HG03097 (cell line): ENCODE measurements around the gene LRR1.
"Not testable (repeated sequence)": the region's sequence is repeated elsewhere in the genome, so short reads cannot be mapped to it uniquely, and the experiment has no call there.

Source experiments
- ATAC-seq: cut with Tn5 transposase; IDR thresholded peaks from one replicate; pipeline ENCODE4 v1.9.1; 2021; ENCODE audit not compliant: unreplicated experiment, low FRiP score

The LRR1 gene

GRCh38 chr14:49585803-49586672, 12.7 kb upstream of the LRR1 start, which contains the start of gene RPS29:
Gene RPS29 (minus strand): TSS chr14:49586380. CDS start chr14:49586346, 34 bp downstream.
- peak; percentile 89 for ATAC-seq

GRCh38 chr14:49586673-49587460, 11.9 kb upstream of the LRR1 start:
- ATAC-seq, result peak; percentile 40

GRCh38 chr14:49589387-49589786, 9.4 kb upstream of the LRR1 start:
- no peak for ATAC-seq

- ATAC-seq, result no peak
These were observed 5.7 kb upstream of the LRR1 start for GRCh38 chr14:49593016-49593415.

- ATAC-seq, result no peak
These were observed 4.2 kb upstream of the LRR1 start for GRCh38 chr14:49594347-49595091.

- ATAC-seq, result no peak
These were observed 603 bp upstream of the LRR1 start for GRCh38 chr14:49598189-49598484.

GRCh38 chr14:49607583-49607982, 8.8 kb downstream of the LRR1 start:
- no peak for ATAC-seq

GRCh38 chr14:49612251-49612650, 13.5 kb downstream of the LRR1 start:
- no peak for ATAC-seq

- no peak for ATAC-seq
These were observed 13.9 kb downstream of the LRR1 start for GRCh38 chr14:49612671-49613070.

GRCh38 chr14:49614196-49614595, 15.5 kb downstream of the LRR1 start:
- no peak for ATAC-seq

- ATAC-seq, result no peak
These were observed 17.0 kb downstream of the LRR1 start for GRCh38 chr14:49615776-49616175.

- ATAC-seq, result no peak
These were observed 19.2 kb downstream of the LRR1 start for GRCh38 chr14:49617852-49618519.

GRCh38 chr14:49619273-49619672, 20.5 kb downstream of the LRR1 start:
- not testable (repeated sequence) for ATAC-seq

GRCh38 chr14:49619730-49620129, 21.0 kb downstream of the LRR1 start:
- ATAC-seq, result no peak

- peak; percentile 94 for ATAC-seq
These were observed 21.7 kb downstream of the LRR1 start, which contains the start of the genes MGAT2 and RPL36AL for GRCh38 chr14:49620182-49621113. Gene MGAT2 (plus strand): TSS chr14:49620799. CDS start chr14:49621269, 470 bp downstream. Gene RPL36AL (minus strand): TSS chr14:49620626. CDS start chr14:49619104, 1,522 bp downstream.

- ATAC-seq, result peak; percentile 22
These were observed 22.6 kb downstream of the LRR1 start for GRCh38 chr14:49621114-49621881.

GRCh38 chr14:49622022-49622607, 23.4 kb downstream of the LRR1 start:
- no peak for ATAC-seq

- no peak for ATAC-seq
These were observed 24.6 kb downstream of the LRR1 start for GRCh38 chr14:49623387-49623786.
